Kasumi-1 (cell line): ENCODE measurements around the gene KCNJ4.

Source experiments
- DNase-seq, 2 experiments: peaks; one replicate each; lab custom pipeline; 2025; lab: John Stamatoyannopoulos, UW

Gene KCNJ4

DNA sequence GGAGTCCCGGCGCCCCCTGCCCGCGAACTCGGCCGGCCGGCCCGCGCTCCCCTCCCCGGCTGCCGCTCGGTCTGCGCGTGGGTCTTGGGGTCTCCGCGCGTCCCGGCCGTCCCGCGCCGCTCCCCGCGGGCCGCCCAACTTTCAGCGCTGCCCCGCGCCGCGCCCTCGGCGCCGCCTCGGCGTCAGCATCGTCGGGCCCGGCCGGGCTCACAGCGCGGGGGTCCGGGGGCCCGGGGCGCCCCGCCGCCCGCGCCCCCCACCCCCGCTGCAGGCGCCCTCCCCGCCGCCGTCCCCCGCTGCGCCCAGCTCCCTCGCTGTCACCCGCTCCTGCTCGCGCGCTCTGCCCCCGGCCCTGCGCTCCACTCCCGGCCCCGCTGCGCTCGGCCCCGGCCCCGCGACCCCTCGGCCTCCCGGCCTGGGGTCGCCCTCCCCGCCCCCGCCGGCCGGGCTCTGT, at the start of gene KCNJ4:
TSS of gene KCNJ4 (minus strand) at position 124 of the 454 bp plus-strand sequence. CDS start 27,067 bp downstream, outside the sequence.
- no peak for DNase-seq

DNA sequence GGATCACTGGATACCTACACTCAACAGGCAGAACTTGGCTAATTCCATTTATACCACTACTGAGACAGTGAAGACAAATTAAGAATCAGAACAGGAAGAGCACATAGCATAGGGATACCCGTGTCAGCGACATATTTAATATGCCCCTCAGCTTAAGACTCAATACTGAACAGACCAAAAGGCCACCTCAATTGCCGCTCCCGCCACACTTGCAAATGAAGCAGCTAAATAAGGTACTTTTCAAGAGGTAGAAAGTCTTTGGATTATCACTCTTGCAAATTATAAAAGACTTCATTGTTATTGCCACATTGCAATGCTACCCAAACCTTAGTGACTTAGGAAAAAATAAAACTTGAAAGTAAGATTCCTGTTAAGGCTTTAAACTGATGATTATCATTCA, 48.0 kb upstream of the KCNJ4 start:
- no peak for DNase-seq

DNA sequence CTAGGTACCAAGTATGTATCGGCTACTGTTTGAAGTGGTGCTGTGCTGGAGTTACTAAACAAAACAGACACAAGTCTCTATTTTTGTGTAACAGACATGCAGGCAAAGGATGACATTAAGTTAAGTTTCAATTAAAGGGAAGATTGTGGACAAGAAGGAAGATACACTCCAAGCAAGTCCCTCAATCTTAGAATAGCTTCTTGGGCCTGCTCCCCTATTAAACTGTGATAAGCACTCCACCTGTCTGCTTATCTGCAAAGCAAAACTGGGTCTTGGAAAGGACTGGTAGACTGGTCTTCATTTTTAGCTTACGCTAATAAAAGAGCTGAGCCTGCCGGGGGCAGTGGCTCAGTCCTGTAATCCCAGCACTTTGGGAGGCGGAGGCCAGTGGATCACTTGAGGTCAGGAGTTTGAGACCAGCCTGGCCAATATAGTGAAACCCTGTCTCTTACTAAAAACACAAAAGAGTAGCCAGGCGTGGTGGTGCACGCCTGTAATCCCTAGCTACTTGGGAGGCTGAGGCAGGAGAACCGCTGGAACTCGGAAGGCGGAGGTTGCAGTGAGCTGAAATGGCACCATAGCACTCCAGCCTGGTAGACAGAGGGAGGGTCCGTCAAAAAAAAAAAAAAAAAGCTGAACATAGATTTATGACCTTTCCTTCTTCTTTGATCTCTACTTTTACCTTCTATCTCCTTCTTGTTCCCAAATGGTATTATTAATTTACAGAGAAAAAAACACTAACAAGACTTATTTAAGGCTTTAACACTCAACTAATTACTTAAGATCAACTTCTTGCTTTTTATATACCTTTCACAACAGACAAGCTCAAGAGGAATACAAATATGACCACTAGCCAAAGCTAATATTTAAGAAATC, 47.0 kb upstream of the KCNJ4 start:
- DNase-seq, result no peak

DNA sequence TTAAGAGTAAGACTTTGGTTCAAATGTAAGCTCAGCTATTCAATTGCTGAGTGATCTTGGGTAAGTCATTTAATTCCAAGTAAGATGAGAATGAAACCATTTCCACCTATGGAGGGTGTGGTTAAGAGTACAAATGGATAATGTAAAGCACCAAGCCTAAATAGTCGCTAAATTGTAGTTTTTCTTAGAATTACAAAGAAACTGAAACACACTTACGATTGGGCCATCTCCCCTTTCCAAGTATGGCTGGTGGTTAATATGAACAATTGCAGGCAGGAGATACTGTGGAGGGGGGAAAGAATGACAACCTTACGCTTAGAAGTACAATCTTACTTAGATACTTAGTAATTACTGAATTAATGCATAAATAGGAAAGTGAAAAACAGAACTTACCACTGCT, 42.9 kb upstream of the KCNJ4 start:
- DNase-seq, result no peak

DNA sequence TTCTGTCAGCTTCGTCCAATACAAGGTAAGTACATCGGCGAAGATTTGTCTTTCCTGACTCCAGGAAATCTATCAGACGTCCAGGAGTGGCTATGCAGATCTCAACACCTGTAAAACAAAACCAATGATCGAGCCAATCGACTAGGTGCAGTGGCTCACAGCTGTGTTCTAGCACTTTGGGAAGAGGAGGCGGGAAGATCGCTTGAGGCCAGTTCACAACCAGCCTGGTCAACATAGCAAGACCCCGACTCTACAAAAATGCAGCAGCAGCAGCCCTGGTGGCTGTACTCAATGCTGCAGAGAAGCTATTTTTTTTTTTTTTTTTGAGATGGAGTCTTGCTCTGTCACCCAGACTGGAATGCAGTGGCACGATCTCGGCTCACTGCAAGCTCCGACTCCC, 39.9 kb upstream of the KCNJ4 start:
- DNase-seq, result no peak

DNA sequence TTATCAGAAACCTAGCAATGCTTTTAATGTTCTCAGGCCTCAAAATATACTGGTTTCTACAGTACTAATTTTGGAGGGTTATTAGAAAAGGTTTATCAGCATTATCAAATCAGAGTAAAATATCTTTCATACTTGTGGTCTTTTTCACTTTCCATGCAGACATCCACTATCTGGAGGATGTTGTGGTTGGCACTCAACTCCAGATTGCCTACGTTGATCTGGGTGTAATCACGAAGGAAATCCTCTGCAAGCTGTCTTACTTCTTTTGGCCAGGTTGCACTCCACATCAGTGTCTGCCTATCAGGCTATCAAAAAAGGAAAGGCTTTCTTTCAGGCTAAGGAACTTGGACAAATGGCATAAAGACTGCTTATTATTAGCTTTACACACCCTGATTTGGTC, 39.5 kb upstream of the KCNJ4 start:
- no peak for DNase-seq

DNA sequence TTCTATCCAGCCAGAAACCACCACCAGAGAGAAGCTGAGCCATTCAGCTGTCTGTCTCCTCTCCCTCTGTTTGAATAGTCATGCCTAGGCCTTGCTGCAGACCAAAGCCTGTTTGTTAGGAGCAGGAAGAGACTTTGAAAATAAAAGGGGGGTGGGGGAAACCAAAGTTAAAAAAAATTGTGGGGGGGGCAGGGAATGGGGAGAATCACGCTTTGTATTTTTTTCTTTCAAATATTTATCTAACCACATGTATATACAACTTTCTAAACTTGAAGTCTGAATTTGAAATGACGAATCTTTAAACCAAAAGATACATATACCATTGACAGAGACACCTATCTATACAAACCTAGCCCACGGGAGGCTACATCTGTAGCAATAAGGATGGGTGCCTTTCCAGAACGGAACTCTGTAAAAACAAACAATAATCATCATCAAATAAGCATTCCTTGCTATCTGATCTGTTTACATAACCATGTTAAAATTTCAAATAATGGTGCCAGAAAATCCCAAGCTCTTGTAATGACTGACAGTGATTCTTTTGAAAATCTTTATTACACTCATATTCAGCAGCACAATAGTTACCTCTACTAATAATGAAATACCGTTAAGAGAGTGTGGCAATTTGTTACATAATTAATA, 36.8 kb upstream of the KCNJ4 start:
- no peak for DNase-seq

DNA sequence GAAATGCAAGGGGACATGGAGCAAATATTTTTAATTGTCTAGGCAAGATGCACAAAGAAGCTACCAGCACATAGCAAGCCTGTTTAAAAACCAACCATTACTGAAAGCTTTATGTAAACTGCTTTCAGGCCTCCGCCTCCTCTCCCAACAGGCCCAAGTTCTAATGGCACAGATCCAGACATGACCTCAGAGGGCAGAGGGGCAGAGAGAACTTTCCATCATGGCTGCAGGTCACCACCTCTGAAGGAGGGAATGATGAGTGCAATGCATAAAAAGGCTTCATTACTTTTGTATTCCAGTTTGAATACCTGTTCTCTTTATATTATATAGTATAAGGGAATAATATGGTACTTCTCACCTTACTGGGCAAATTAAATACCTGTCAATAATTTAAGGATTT, 35.9 kb upstream of the KCNJ4 start:
- no peak for DNase-seq

DNA sequence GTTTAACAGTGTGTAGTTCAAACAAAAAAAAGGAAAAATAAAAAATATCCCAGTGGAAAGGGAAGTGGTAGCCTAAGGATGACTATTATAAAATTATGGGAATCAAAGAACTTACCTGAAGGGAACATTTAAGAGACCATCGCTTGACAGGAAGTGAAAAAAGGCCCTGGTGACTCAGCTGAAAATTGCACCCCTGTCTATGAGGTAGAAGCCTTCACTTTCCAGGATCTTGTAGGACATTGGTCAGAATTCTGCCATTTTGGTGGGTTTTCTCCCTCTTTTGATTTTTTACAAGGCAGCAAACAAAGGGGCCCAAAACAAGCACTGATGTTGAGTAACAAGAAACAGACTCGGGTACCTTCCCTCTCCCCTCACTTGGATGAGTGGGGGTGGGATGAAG, 35.5 kb upstream of the KCNJ4 start:
- DNase-seq, result no peak

DNA sequence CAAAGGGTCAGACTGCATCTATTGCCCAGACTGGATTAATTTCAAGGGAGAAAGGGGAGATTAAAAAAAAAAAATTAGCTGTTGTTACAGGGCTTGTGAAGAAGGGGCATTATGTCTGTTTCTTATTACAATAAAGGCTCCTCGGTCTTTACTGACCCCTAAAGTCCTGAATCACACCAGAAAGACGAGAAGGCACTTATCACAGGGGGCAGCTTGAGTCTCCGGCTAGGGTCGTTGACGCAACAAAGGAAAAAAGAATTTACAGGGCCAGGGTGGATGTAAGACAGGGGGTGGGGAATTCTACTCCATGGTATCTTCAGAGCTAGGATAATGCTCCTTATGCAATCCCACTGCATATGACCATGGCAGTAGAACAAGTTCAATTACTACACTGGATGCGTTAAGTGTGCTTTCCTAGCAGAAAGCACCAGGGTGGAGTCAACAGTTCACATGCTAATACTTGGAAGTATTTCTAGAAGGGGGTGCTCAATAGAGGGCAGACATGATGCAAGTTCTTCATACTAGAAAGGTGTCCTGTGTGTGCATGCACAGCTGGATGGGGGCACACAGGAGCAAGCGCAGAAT, 34.7 kb upstream of the KCNJ4 start:
- no peak for DNase-seq

DNA sequence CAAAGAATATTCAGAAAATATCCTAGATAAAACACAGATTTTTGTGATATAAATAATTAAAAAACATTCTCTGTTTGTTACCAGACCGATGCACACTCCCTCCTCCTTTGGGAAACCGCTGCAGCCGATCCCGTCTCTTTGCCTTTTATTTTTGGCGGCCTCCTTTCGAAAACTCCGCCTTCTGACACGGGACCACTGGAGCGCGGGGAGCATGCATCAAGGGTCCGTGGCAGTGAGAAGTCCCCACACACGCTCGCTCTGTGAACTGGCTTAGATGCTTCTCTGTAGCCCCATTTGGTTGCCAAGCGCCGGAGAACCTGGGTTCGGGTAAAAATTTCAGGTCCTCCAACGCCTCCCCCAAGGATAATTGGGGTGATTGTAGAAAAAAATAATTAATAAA, 34.1 kb upstream of the KCNJ4 start:
- no peak for DNase-seq

DNA sequence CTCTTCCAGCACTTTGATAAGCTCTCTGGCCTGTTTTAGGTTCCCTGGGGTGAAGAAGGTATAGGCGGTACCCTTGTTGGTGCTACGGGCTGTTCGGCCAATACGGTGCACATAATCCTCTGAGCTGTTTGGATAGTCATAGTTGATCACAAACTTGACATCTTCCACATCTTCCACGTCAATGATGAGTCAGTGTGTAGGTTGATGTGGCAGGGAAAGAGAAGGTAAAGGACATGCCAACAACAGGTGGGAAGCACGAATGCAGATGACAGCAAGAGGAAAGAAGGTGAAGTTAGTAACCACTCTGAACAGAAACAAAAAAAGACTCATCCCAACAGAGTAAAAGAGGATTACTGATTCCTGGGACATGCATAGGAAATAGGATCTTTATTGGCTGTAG, 32.9 kb upstream of the KCNJ4 start:
- no peak for DNase-seq

DNA sequence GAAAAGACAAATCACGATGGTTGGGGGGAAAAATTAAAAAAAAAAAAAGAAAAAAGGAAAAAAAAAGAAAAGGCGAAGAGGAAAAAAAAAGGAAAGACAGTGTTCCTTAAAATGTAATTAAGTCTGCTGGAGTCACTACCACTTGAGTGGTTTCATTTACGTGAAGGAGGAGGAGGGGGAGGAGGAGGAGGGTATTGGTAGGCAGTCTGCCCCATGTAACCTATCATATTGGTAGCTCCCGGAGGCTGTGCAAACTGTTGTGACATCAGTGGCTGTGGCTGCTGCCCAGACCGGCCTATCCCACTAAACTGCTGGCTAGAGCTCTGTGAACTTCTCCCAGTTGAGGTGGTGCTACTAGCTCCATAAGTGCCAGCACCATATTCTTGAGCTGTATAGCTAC, 30.8 kb upstream of the KCNJ4 start:
- DNase-seq, result no peak

DNA sequence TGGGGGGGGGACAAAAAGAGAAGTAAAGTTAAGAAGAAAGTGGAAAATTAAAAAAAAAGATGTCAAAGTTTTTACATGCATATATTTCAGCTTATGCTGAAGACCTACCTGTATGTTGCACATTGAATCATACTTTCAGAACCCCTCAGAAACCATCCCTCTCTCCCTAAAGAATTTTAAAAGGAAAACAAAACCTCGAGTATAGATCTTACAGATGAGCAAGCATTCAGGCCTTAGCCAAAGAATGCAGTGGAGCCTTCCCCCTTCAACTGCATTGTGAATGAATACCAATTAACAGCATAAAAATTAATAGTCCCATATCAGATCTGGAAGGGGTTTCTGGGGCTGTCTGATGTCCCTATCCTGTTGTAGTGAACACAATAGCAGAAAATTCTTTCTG, 29.2 kb upstream of the KCNJ4 start:
- DNase-seq, result no peak

DNA sequence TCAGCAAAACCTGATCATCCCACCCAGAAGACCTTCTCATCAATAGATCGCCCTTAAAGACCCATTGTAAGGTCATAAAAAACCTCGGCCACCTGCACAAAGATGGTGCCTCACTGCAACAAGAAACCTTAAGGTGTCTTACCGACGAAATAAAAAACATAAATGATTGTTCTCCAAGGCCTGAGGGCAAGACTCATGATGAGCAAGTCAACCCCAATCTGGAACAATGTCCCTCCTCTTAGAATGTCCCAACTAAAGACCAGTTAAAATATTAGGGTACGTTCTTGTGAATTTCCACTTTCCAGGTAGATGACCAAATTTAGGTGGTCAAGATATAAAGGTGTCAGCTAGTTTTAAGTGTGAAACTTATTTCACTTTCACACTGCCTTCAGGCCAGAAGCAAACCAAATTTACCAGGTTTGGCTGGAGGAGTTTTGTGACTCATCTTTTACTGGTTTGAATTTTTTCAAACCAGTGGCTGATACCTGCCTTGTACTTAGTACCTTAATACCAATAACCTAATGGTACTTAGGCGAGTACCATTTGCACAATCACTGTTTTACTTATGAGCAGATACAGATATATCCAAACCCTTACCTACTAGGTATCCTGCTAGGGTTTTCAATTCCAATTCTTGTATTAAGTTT, 27.8 kb upstream of the KCNJ4 start:
- DNase-seq, result no peak

DNA sequence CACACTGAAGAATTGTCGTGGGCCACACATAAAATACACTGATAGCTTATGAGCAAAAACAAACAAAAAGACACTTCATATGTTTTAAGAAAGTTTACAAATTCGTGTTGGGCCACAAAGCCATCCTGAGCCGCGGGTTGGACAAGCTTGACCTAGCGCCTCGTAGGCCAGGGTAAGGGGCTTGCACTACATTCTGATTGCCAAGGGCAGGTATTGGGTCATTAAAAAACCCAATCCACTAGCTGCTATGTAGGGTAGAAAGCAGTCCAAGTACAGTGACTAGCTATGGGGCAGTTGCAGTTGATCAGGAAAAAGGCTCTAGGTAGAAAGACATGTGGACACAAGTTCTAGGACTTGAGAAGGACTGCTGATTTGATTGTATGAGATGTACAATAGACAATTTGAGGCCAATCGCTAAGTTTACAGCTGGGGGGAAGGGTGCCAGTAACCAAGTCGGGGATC, 26.9 kb upstream of the KCNJ4 start:
- DNase-seq, result no peak

DNA sequence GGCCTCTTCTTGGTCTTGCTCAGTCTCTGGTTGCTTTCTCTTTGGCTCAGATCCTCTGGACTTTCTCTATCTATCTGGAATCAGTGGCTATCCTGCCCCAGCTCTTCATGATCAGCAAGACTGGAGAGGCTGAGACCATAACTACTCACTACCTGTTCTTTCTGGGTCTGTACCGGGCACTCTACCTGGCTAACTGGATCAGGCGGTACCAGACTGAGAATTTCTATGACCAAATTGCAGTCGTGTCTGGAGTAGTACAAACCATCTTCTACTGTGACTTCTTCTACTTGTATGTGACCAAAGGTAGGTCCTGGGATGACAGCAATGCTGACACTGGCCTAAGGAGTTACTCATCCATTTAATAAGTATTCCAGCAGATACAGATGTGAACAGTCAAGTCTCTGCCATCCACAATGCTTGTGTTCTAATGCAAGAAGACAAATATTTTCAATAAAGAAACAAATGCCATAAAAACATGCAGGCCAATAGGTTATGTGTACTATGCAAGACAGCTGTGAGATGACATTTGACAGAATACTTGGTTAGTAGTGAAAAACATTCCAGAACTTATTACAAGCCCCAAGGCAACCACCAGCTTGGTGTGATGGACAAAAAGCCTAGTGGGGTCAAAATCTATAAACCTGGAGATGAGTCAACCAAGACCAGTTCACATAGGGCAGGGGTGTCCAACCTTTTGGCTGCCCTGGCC, 26.3 kb upstream of the KCNJ4 start:
- no peak for DNase-seq

DNA sequence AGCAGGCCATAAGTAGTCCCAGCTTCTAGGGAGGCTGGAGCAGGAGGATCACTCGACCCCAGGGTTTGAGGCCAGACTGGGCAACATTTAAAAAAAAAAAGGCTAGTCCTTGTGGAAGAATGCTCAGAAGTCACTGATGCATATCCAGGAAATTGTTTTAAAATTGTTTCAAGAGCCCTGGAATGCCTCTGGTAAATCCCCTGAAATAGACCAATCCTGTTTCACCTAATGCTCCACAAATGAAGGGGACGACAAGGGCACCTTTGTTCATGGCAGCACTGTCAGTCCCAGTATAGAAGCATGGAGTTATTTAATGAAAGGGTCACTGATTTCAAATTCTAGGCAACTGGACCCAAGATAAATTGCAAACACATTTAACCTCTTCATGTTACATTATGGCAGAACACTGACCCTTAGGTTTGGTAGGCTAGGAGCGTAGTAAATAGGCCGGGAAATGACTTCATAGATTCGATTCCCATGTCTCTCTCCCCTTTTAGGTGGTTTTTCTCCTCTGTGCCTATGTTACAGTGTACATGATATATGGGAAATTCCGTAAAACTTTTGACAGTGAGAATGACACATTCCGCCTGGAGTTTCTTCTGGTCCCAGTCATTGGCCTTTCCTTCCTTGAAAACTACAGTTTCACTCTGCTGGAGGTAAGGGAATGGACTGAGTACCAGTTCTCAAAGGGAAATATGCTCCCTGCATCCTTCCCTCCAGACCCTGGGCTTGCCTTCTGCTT, 24.3 kb upstream of the KCNJ4 start:
- DNase-seq, result no peak

DNA sequence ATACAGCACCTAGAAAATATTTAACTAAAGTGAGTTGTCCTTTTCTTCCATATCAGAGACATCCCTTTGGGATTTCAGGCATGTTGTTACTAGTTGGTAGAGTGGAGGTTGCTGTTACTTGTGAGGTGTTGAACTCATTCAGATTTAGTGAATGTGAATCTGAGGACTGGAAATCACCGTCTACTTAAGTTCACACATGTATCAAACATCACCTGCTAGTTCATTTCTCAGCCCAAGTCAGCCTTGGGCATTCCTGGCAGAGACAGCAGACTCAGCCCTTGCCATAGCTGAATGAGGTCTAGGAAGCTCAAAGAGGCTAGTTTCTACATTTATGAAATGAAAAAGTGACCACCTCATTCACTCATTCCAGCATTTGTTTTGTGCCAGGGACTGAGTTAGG, 22.6 kb upstream of the KCNJ4 start:
- DNase-seq, result no peak

DNA sequence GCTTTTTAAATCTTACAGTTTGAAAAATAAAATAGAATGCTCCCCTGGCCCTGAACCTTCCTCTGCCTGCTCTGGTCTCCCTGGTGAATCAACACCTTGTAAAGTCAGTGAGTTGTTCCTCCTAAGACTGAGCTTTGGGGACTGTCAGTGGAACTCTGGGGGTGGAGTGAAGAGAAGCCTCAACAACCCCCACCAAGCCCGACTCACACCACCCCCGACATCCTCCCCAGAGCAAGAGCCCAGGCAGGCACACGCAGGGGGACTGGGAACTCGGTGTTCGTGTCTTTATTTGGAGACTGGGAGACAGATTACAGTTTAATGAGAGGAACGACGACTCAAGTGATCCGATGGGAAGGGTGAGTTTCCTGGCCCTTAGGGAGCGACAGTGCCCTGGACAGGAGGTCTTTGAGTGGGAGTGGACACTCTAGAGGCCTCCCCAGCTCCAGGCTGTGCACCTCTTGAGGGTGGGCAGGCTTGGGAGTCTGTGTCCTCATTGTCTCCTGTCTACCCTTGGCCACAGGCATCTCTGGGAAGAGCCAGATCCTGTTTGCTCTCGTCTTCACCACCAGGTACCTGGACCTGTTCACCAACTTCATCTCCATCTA, 19.1 kb upstream of the KCNJ4 start:
- no peak for DNase-seq

DNA sequence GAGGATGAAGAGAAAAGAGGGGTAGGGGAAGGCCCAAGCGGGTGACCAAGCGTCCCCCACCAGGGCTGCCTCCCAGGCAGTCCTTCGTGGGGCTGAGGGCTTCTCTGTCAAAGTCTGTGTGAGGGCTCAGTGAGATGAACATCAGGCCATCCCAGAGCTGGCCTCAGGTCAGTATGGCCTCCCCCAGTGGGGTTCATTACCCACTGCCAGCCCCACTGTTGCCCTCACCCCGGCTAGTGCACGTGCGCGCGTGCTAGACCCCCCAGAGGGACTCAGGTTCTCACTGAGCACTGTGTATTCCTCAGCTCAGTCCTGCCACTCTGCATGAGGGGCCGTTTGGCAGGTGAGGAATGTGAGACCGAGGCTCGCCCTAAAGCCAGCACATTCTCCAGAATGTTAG, 16.2 kb upstream of the KCNJ4 start:
- DNase-seq, result no peak
